ENCODE measurements around the gene FGF2. TPM values are rescaled to one million over a fixed set of nuclear protein-coding genes. Genes with fewer than 3 reads are reported as not detected.

Gene FGF2
- 13.9 and 14.6 TPM in 2 replicates for total RNA-seq (2014; rRNA removed; shearing (Covaris generic))

GRCh38 chr4:122826553-122827257 lies at the start of gene FGF2:
Gene FGF2, plus strand, starts transcription at chr4:122826831. Its CDS starts 344 bp downstream, at chr4:122827175.

GRCh38 chr4:122921971-122922876 lies 95.6 kb downstream of the FGF2 start, which contains the start of gene NUDT6:
Gene NUDT6, minus strand, starts transcription at chr4:122922597. Its CDS starts 25 bp downstream, at chr4:122922572.

Other genes with a start within 250 kb of the FGF2 start
- gene IL21, start 205.8 kb upstream of the FGF2 start, total RNA-seq (2014; rRNA removed; shearing (Covaris generic)): not detected in 2 replicates
- 1.4 and 1.5 TPM in 2 replicates for gene BBS12, start 94.1 kb upstream of the FGF2 start, total RNA-seq (2014; rRNA removed; shearing (Covaris generic))
- 10.9 and 12.2 TPM in 2 replicates for gene NUDT6, start 95.8 kb downstream of the FGF2 start, total RNA-seq (2014; rRNA removed; shearing (Covaris generic))